GM21367 (cell line): ENCODE data around the gene LOC101059915.
"Not testable (repeated sequence)": the region's sequence is repeated elsewhere in the genome, so short reads cannot be mapped to it uniquely, and the experiment has no call there.

Experiments used
- ATAC-seq: cut with Tn5 transposase; IDR thresholded peaks from one replicate; pipeline ENCODE4 v1.9.1; 2021; ENCODE audit not compliant: unreplicated experiment

The LOC101059915 gene

GRCh38 chrX:71671043-71671780 lies 3.9 kb downstream of the LOC101059915 start:
- ATAC-seq, result no peak

- ATAC-seq, result no peak
Observed at GRCh38 chrX:71671938-71672337, 4.6 kb downstream of the LOC101059915 start.

- not testable (repeated sequence) for ATAC-seq
Observed at GRCh38 chrX:71675636-71676035, 8.3 kb downstream of the LOC101059915 start.

- not testable (repeated sequence) for ATAC-seq
Observed at GRCh38 chrX:71676068-71676795, 8.9 kb downstream of the LOC101059915 start.

- ATAC-seq, result not testable (repeated sequence)
Observed at GRCh38 chrX:71677195-71677594, 9.8 kb downstream of the LOC101059915 start.

- no peak for ATAC-seq
Observed at GRCh38 chrX:71679575-71680207, 12.3 kb downstream of the LOC101059915 start.

GRCh38 chrX:71696641-71697465 lies 29.5 kb downstream of the LOC101059915 start:
- ATAC-seq, result peak; percentile 63

- peak; percentile 38 for ATAC-seq
Observed at GRCh38 chrX:71697466-71698298, 30.3 kb downstream of the LOC101059915 start.

GRCh38 chrX:71698299-71699022 lies 31.1 kb downstream of the LOC101059915 start:
- ATAC-seq, result not testable (repeated sequence)

- ATAC-seq, result not testable (repeated sequence)
Observed at GRCh38 chrX:71699023-71699344, 31.6 kb downstream of the LOC101059915 start.

GRCh38 chrX:71702853-71703252 lies 35.5 kb downstream of the LOC101059915 start:
- ATAC-seq, result not testable (repeated sequence)

GRCh38 chrX:71714064-71714463 lies 46.7 kb downstream of the LOC101059915 start:
- ATAC-seq, result not testable (repeated sequence)

GRCh38 chrX:71715551-71715950 lies 48.2 kb downstream of the LOC101059915 start:
- ATAC-seq, result not testable (repeated sequence)

GRCh38 chrX:71716323-71716722 lies 49.0 kb downstream of the LOC101059915 start:
- ATAC-seq, result not testable (repeated sequence)

GRCh38 chrX:71718185-71718584 lies 50.8 kb downstream of the LOC101059915 start, which contains the start of gene CXorf49:
Gene CXorf49, minus strand, starts transcription at chrX:71718285. Its CDS starts 134 bp downstream, at chrX:71718151.
- ATAC-seq, result not testable (repeated sequence)

GRCh38 chrX:71719195-71719594 lies 51.8 kb downstream of the LOC101059915 start:
- ATAC-seq, result not testable (repeated sequence)

GRCh38 chrX:71720289-71720886 lies 53.0 kb downstream of the LOC101059915 start:
- not testable (repeated sequence) for ATAC-seq
